Measurements from ENCODE around the gene PGC. TPM values are rescaled to one million over a fixed set of nuclear protein-coding genes. Genes with fewer than 3 reads are reported as not detected.

The PGC gene
- total and polyA plus RNA-seq, 9 of the 15 experiments (the other 6 are each of a cell fraction or from before 2014, with no cell fraction given), result 0.17 to 0.40 TPM; not detected in 7

GRCh38 chr6:41723530-41724227, 23.5 kb downstream of the PGC start (continued):
- TF ChIP-seq, protein P1, sequence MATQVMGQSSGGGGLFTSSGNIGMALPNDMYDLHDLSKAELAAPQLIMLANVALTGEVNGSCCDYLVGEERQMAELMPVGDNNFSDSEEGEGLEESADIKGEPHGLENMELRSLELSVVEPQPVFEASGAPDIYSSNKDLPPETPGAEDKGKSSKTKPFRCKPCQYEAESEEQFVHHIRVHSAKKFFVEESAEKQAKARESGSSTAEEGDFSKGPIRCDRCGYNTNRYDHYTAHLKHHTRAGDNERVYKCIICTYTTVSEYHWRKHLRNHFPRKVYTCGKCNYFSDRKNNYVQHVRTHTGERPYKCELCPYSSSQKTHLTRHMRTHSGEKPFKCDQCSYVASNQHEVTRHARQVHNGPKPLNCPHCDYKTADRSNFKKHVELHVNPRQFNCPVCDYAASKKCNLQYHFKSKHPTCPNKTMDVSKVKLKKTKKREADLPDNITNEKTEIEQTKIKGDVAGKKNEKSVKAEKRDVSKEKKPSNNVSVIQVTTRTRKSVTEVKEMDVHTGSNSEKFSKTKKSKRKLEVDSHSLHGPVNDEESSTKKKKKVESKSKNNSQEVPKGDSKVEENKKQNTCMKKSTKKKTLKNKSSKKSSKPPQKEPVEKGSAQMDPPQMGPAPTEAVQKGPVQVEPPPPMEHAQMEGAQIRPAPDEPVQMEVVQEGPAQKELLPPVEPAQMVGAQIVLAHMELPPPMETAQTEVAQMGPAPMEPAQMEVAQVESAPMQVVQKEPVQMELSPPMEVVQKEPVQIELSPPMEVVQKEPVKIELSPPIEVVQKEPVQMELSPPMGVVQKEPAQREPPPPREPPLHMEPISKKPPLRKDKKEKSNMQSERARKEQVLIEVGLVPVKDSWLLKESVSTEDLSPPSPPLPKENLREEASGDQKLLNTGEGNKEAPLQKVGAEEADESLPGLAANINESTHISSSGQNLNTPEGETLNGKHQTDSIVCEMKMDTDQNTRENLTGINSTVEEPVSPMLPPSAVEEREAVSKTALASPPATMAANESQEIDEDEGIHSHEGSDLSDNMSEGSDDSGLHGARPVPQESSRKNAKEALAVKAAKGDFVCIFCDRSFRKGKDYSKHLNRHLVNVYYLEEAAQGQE (IDR thresholded peaks at IDR 0.05; ENCODE audit: borderline replicate concordance), result no peak
- TF ChIP-seq, protein P1 (CRISPR knock-in tag; IDR thresholded peaks at IDR 0.05; ENCODE audit: low read depth), result no peak
- TF ChIP-seq, protein P2, sequence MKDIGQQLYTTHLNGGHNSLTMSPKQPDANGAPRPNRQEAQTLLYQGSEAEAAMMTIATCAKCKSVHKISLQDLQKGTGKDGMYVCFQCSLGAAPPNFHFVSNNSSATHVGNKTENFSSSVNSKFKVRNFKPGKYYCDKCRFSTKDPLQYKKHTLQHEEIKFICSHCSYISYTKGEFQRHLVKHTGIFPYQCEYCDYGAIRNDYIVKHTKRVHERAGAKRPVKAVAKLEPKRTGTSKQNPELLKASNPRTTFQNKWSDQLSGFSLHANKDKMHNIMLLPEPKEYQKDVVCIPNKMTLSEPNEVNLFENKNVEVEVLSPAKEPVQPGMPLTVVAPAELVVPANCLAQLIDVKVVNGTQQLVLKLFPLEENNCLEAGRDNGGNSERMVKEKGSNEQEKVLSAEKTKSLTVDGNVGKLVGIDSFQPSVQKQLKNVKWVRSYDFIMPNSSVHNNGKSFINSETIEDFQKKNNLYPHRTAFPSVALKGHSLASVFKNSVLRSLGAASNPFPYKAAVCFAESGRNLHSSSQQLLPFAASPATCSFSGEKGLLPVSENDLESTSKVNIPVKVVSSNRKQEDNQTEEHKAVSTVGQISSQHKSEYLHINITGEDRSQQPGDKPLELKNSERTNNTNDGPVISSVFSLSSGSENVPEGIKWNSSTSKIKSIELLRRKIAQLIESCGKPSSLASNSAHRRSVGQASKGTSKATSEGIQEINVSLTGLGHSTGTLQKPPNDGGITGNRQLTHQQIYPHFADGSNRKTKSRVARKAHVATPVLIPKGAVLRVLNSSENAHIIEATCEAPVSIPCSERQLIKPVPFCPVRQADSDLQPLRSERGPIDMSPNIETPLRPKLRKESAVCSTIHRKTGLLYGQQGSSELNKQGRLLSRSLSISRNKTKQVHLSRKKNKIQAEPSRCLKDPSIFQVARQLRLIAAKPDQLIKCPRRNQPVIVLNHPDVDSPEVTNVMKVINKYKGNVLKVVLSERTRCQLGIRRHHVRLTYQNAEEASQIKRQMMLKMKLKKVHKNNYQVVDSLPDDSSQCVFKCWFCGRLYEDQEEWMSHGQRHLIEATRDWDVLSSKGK (CRISPR knock-in tag; IDR thresholded peaks at IDR 0.05), result no peak
- peak in 1 of 2 experiments; percentile 65; a peak in 2 of 4 replicates for TF ChIP-seq TRIM24 (IDR thresholded peaks at IDR 0.05)
- TF ChIP-seq, protein P3, sequence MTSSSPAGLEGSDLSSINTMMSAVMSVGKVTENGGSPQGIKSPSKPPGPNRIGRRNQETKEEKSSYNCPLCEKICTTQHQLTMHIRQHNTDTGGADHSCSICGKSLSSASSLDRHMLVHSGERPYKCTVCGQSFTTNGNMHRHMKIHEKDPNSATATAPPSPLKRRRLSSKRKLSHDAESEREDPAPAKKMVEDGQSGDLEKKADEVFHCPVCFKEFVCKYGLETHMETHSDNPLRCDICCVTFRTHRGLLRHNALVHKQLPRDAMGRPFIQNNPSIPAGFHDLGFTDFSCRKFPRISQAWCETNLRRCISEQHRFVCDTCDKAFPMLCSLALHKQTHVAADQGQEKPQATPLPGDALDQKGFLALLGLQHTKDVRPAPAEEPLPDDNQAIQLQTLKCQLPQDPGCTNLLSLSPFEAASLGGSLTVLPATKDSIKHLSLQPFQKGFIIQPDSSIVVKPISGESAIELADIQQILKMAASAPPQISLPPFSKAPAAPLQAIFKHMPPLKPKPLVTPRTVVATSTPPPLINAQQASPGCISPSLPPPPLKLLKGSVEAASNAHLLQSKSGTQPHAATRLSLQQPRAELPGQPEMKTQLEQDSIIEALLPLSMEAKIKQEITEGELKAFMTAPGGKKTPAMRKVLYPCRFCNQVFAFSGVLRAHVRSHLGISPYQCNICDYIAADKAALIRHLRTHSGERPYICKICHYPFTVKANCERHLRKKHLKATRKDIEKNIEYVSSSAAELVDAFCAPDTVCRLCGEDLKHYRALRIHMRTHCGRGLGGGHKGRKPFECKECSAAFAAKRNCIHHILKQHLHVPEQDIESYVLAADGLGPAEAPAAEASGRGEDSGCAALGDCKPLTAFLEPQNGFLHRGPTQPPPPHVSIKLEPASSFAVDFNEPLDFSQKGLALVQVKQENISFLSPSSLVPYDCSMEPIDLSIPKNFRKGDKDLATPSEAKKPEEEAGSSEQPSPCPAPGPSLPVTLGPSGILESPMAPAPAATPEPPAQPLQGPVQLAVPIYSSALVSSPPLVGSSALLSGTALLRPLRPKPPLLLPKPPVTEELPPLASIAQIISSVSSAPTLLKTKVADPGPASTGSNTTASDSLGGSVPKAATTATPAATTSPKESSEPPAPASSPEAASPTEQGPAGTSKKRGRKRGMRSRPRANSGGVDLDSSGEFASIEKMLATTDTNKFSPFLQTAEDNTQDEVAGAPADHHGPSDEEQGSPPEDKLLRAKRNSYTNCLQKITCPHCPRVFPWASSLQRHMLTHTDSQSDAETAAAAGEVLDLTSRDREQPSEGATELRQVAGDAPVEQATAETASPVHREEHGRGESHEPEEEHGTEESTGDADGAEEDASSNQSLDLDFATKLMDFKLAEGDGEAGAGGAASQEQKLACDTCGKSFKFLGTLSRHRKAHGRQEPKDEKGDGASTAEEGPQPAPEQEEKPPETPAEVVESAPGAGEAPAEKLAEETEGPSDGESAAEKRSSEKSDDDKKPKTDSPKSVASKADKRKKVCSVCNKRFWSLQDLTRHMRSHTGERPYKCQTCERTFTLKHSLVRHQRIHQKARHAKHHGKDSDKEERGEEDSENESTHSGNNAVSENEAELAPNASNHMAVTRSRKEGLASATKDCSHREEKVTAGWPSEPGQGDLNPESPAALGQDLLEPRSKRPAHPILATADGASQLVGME (CRISPR knock-in tag; IDR thresholded peaks at IDR 0.05), result no peak
- no peak for TF ChIP-seq ZNF57 (CRISPR knock-in tag; IDR thresholded peaks at IDR 0.05)
- no peak for TF ChIP-seq PHTF2 (CRISPR knock-in tag; IDR thresholded peaks at IDR 0.05)
- TF ChIP-seq NFIX (CRISPR knock-in tag; IDR thresholded peaks at IDR 0.05; ENCODE audit: low read depth), result no peak
- TF ChIP-seq RBM34 (IDR thresholded peaks at IDR 0.05; ENCODE audit: borderline replicate concordance, insufficient read depth, low read length), result no peak
- no peak for TF ChIP-seq RFX1 (IDR thresholded peaks at IDR 0.05)
